Mammary epithelial cell (primary cell): ENCODE data around the gene EDARADD.

Experiments
- CTCF ChIP-seq, 2 donors: IDR thresholded peaks in 1 of 2; conservative IDR thresholded peaks in 1 of 2; 2 replicates each; pipeline ENCODE4 v1.5.1; 2011 to 2012; ENCODE audit warnings: inconsistent platforms in 2 of 2, low read length in 2 of 2, mild to moderate bottlenecking in 2 of 2, control low read depth in 1 of 2, low read depth in 1 of 2; ENCODE audit not compliant: insufficient read depth in 1 of 2; ENCODE audit errors: extremely low read depth in 1 of 2
- EZH2 ChIP-seq: IDR thresholded peaks from 2 replicates; pipeline ENCODE4 v1.6.1; 2012; ENCODE audit warnings: low read length, inconsistent platforms, borderline replicate concordance

- no peak for TF ChIP-seq CTCF (conservative IDR thresholded peaks at IDR 0.05 in 1 of 2, IDR thresholded peaks at IDR 0.05 in 1 of 2; ENCODE audit: extremely low read depth in 1 of 2, insufficient read depth in 1 of 2, low read depth in 1 of 2, low read length in 2 of 2)
- no peak for TF ChIP-seq EZH2
Measured at GRCh38 chr1:236497908-236498307, 103.8 kb downstream of the EDARADD start.
